WTC11 (cell line): ENCODE data around the gene TNIK. TPM values are rescaled to one million over a fixed set of nuclear protein-coding genes. Genes with fewer than 3 reads are reported as not detected.

Source experiments
- ATAC-seq: fragments of 200-7000 bp; cut with Tn5 transposase; 2 replicates; pipeline ENCODE4 v1.10.0; 2021; ENCODE audit warnings: mild to moderate bottlenecking, moderate library complexity
- CTCF ChIA-PET: fragments of 300-600 bp; sonication (Branson Sonifier 250); formaldehyde crosslinking; loops from one replicate; lab custom pipeline; 2021; ENCODE audit warnings: antibody characterized with exemption; lab: Charles Lee
- POLR2A ChIA-PET: fragments of 350-600 bp; sonication (Branson Sonifier 250); formaldehyde crosslinking; loops from one replicate; lab custom pipeline; 2021; ENCODE audit warnings: antibody characterized with exemption; lab: Charles Lee
- DNase-seq: peaks from one replicate; pipeline ENCODE4 v3.0.0; 2021; ENCODE audit warnings: low spot score
- H3K27ac Mint-ChIP-seq: 2 replicates; pipeline ENCODE4 v1.8.0; 2021; ENCODE audit warnings: mixed read lengths
- H3K27me3 Mint-ChIP-seq: 2 replicates; pipeline ENCODE4 v1.8.0; 2021; ENCODE audit warnings: low read depth, mild to moderate bottlenecking, moderate library complexity, mixed read lengths
- H3K36me3 Mint-ChIP-seq: 2 replicates; pipeline ENCODE4 v1.8.0; 2021; ENCODE audit warnings: mixed read lengths
- H3K4me1 Mint-ChIP-seq: 2 replicates; pipeline ENCODE4 v1.8.0; 2022; ENCODE audit warnings: mixed read lengths
- H3K4me3 Mint-ChIP-seq: 2 replicates; pipeline ENCODE4 v1.8.0; 2021; ENCODE audit warnings: mild to moderate bottlenecking, moderate library complexity, mixed read lengths
- H3K9me3 Mint-ChIP-seq: 2 replicates; pipeline ENCODE4 v1.8.0; 2021; ENCODE audit warnings: mixed read lengths
- AR ChIP-seq: fragments of 250-450 bp; sonication (Bioruptor Pico); IDR thresholded peaks from 2 replicates; pipeline ENCODE4 v1.9.0; 2021; ENCODE audit warnings: mild to moderate bottlenecking
- CBFB ChIP-seq: sonication (generic); formaldehyde crosslinking; IDR thresholded peaks from 2 replicates; pipeline ENCODE4 v1.8.1; 2022; ENCODE audit warnings: mild to moderate bottlenecking, low read depth, missing genetic modification reagents
- JUN ChIP-seq: sonication (generic); formaldehyde crosslinking; IDR thresholded peaks from 2 replicates; pipeline ENCODE4 v1.8.0; 2023; ENCODE audit warnings: mild to moderate bottlenecking, missing genetic modification reagents
- MLX ChIP-seq: sonication (generic); formaldehyde crosslinking; IDR thresholded peaks from 2 replicates; pipeline ENCODE4 v1.8.1; 2023; ENCODE audit warnings: mild to moderate bottlenecking, missing genetic modification reagents, moderate library complexity
- NR1H2 ChIP-seq: sonication (generic); formaldehyde crosslinking; IDR thresholded peaks from 2 replicates; pipeline ENCODE4 v1.9.0; 2021; ENCODE audit warnings: mild to moderate bottlenecking, moderate library complexity, missing genetic modification reagents
- SMAD4 ChIP-seq: sonication (generic); formaldehyde crosslinking; IDR thresholded peaks from 2 replicates; pipeline ENCODE4 v1.8.0; 2022; ENCODE audit warnings: mild to moderate bottlenecking, missing genetic modification reagents
- TCF7 ChIP-seq: sonication (generic); formaldehyde crosslinking; IDR thresholded peaks from 2 replicates; pipeline ENCODE4 v1.8.0; 2022; ENCODE audit warnings: mild to moderate bottlenecking, low read depth, missing genetic modification reagents, moderate library complexity
- ZNF671 ChIP-seq: fragments of 250-450 bp; sonication (Bioruptor Pico); IDR thresholded peaks from 2 replicates; pipeline ENCODE4 v1.8.0; 2021; ENCODE audit warnings: mild to moderate bottlenecking
- total RNA-seq: library from RNA; stranded (reverse); gene quantifications from 3 replicates; pipeline ENCODE4 v1.2.3, GENCODE V29; 2021
- TF ChIP-seq, protein P1 (sequence below): fragments of 250-450 bp; sonication (Bioruptor Pico); IDR thresholded peaks from 2 replicates; pipeline ENCODE4 v1.8.0; 2021; ENCODE audit warnings: mild to moderate bottlenecking
- TF ChIP-seq, protein P2 (sequence below): sonication (generic); formaldehyde crosslinking; IDR thresholded peaks from 2 replicates; pipeline ENCODE4 v1.8.1; 2023; ENCODE audit warnings: mild to moderate bottlenecking, missing genetic modification reagents, borderline replicate concordance
- TF ChIP-seq, protein P3 (sequence below): sonication (generic); formaldehyde crosslinking; IDR thresholded peaks from 2 replicates; pipeline ENCODE4 v1.8.0; 2022; ENCODE audit warnings: mild to moderate bottlenecking, missing genetic modification reagents

TNIK gene
- total RNA-seq, 1 experiment from 2014 or later, result 50.3 TPM

- no peaks in the 10 kb centered on the region for H3K36me3 Mint-ChIP-seq
- no peak within 1 kb of the TSS for H3K27ac Mint-ChIP-seq
- POLR2A ChIA-PET, result no interaction called here
- no peak within 1 kb of the TSS for H3K4me3 Mint-ChIP-seq
- TF ChIP-seq ZNF671 (CRISPR knock-in tag) (no peak), CBFB (CRISPR knock-in tag) (no peak), MLX (no peak), NR1H2 (no peak), TCF7 (CRISPR knock-in tag) (no peak), JUN (CRISPR knock-in tag) (no peak)
- TF ChIP-seq, protein P1, sequence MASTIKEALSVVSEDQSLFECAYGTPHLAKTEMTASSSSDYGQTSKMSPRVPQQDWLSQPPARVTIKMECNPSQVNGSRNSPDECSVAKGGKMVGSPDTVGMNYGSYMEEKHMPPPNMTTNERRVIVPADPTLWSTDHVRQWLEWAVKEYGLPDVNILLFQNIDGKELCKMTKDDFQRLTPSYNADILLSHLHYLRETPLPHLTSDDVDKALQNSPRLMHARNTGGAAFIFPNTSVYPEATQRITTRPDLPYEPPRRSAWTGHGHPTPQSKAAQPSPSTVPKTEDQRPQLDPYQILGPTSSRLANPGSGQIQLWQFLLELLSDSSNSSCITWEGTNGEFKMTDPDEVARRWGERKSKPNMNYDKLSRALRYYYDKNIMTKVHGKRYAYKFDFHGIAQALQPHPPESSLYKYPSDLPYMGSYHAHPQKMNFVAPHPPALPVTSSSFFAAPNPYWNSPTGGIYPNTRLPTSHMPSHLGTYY (CRISPR knock-in tag), result no peak
- TF ChIP-seq, protein P2, sequence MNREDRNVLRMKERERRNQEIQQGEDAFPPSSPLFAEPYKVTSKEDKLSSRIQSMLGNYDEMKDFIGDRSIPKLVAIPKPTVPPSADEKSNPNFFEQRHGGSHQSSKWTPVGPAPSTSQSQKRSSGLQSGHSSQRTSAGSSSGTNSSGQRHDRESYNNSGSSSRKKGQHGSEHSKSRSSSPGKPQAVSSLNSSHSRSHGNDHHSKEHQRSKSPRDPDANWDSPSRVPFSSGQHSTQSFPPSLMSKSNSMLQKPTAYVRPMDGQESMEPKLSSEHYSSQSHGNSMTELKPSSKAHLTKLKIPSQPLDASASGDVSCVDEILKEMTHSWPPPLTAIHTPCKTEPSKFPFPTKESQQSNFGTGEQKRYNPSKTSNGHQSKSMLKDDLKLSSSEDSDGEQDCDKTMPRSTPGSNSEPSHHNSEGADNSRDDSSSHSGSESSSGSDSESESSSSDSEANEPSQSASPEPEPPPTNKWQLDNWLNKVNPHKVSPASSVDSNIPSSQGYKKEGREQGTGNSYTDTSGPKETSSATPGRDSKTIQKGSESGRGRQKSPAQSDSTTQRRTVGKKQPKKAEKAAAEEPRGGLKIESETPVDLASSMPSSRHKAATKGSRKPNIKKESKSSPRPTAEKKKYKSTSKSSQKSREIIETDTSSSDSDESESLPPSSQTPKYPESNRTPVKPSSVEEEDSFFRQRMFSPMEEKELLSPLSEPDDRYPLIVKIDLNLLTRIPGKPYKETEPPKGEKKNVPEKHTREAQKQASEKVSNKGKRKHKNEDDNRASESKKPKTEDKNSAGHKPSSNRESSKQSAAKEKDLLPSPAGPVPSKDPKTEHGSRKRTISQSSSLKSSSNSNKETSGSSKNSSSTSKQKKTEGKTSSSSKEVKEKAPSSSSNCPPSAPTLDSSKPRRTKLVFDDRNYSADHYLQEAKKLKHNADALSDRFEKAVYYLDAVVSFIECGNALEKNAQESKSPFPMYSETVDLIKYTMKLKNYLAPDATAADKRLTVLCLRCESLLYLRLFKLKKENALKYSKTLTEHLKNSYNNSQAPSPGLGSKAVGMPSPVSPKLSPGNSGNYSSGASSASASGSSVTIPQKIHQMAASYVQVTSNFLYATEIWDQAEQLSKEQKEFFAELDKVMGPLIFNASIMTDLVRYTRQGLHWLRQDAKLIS (CRISPR knock-in tag), result no peak
- CTCF ChIA-PET, result interaction anchor here (1.0 to 1.4 kb wide), 2 partner anchors 8 to 65 kb away, joined by 3 to 6 read pairs; no protein-coding TSS in a partner anchor
- H3K4me1 Mint-ChIP-seq, result no peaks in the 10 kb centered on the region; the same call in 1 of the 2 replicates
- DNase-seq, result no peak
- H3K9me3 Mint-ChIP-seq, result no peaks in the 10 kb centered on the region
- H3K27me3 Mint-ChIP-seq, result no peaks in the 10 kb centered on the region; the same call in 1 of the 2 replicates
- no peak; the same call in 1 of the 2 replicates for ATAC-seq
These were observed 433.5 kb downstream of the TNIK start, which contains the start of gene SLC2A2 for GRCh38 chr3:171026597-171027293. Gene SLC2A2, minus strand, starts transcription at chr3:171026720. Its CDS starts 50 bp downstream, at chr3:171026670.

- TF ChIP-seq, protein P3, sequence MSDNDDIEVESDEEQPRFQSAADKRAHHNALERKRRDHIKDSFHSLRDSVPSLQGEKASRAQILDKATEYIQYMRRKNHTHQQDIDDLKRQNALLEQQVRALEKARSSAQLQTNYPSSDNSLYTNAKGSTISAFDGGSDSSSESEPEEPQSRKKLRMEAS (CRISPR knock-in tag), result no peak
- no peak for TF ChIP-seq AR (CRISPR knock-in tag)
- TF ChIP-seq MLX, result no peak
- no peak for TF ChIP-seq SMAD4 (CRISPR knock-in tag)
- Mint-ChIP-seq H3K27ac (no peak overlapping the region), H3K4me3 (no peak overlapping the region), H3K4me1 (no peaks in the 10 kb centered on the region; the same call in 1 of the 2 replicates), H3K9me3 (no peaks in the 10 kb centered on the region), H3K36me3 (no peaks in the 10 kb centered on the region), H3K27me3 (no peaks in the 10 kb centered on the region; the same call in 1 of the 2 replicates)
- ATAC-seq, result no peak
- ChIA-PET POLR2A (no interaction called here), CTCF (no interaction called here)
- DNase-seq, result no peak
These were observed 436.6 kb downstream of the TNIK start for GRCh38 chr3:171023566-171023965.
